Measurements from ENCODE around the gene CDH16.
"Not testable (repeated sequence)": the region's sequence is repeated elsewhere in the genome, so short reads cannot be mapped to it uniquely, and the experiment has no call there.

Gene CDH16

GRCh38 chr16:66946541-66946940 is 27.9 kb upstream of the CDH16 start:
- DNase-seq: no peak

DNA sequence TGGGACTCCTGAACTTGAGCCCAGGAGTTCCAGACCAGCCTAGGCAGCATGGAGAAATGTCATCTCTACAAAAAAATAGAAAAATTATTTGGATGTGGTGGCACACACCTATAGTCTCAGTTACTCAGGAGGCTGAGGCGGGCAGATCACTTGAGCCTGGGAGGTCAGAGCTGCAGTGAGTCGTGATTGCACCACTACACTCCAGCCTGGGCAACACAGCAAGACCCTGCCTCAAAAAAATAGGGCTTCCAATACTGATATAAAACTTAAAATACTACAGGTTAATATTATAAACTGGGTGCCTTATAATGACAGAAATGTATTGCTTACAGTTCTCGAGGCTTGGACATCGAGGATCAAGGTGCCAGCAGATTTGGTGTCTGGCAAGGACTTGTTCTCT is 27.3 kb upstream of the CDH16 start:
- DNase-seq: no peak

DNA sequence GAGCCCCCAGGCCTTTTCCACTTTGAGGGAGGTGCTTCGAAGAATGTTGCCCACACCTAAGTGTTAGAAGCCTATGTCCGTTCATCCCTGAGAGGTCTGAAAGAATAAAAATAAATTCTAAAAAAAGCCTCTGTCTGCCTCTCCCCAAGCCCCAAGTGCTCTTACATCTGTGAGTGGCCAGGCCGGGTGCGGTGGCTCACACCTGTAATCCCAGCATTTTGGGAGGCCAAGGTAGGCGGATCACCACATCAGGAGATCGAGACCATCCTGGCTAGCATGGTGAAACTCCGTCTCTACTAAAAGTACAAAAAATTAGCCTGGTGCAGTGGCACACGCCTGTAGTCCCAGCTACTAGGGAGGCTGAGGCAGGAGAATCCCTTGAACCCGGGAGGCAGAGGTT is 26.3 kb upstream of the CDH16 start:
- DNase-seq: not testable (repeated sequence)

- DNase-seq: no peak
These were observed 25.4 kb upstream of the CDH16 start for GRCh38 chr16:66944054-66944441.

- no peak for DNase-seq
These were observed 24.9 kb upstream of the CDH16 start for GRCh38 chr16:66943426-66944053.

DNA sequence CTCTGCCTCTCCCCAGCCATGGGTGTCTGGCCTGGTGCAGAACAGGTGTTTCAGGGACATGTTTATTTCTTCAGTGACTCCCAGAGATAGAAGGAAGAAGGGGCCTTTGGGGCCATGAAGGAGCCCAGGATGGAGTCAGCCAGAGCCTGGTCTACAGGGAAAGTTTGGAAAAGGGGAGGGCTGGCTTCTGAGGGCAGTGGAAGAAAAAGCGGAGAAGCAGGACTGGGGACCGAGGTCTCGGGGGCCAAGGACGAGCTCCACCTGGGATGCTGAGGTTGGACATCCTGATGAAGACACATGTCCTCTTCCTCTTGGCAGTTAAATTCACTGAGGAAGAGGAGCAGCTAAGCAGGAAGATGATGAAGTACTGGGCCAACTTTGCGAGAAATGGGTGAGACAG is 24.3 kb upstream of the CDH16 start:
- DNase-seq: no peak

GRCh38 chr16:66940236-66940635 is 21.6 kb upstream of the CDH16 start:
- DNase-seq: no peak

GRCh38 chr16:66939366-66939765 is 20.7 kb upstream of the CDH16 start:
- DNase-seq: no peak

- DNase-seq: no peak
These were observed 19.1 kb upstream of the CDH16 start for GRCh38 chr16:66937725-66938337.

DNA sequence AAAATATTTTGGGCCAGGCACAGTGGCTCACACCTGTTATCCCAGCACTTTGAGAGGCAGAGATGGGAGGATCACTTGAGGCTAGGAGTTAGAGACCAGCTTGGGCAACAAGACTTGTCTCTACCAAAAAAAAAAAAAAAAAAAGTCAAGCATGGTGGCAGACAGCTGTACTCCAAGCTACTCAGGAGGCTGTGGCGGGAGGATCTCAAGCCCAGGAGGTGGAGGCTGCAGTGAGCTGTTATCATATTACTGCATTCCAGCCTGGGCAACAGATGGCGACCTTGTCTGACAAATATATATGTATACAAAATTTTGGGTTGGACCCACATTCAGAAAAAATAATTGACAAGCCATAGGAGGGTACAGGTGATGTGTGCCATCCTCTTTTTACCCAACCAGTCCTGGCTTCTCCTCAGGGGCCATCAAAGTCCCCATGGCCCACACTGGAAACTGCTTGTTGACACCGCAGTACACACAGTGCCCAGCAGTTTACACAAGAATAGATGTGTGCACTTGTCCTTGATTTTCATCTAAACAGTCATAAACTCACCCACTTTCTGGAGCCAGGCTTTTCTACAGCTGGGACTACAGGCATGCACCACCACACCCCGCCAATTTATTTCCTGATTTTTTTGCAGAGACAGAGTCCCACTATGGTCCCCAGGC is 18.3 kb upstream of the CDH16 start:
- DNase-seq: no peak

DNA sequence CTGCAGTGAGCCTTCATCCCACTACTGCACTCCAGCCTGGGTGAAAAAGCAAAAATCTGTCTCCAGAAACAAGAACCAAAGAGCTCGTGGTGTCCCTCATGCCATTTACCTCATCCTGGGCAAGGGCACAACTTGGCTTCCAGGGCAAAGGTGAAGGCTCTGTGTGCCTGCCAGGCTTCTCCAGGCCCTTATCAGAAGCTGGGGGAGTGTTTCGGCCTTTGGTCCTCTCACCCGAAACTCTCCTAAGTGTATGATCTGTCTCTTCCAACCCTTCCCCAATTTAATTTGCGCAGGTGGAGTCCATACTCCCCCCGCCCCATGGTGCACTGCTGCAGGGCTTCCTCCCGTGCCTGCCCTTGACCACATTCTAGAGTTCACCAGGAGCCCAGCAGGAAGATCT is 17.8 kb upstream of the CDH16 start:
- DNase-seq: no peak

DNA sequence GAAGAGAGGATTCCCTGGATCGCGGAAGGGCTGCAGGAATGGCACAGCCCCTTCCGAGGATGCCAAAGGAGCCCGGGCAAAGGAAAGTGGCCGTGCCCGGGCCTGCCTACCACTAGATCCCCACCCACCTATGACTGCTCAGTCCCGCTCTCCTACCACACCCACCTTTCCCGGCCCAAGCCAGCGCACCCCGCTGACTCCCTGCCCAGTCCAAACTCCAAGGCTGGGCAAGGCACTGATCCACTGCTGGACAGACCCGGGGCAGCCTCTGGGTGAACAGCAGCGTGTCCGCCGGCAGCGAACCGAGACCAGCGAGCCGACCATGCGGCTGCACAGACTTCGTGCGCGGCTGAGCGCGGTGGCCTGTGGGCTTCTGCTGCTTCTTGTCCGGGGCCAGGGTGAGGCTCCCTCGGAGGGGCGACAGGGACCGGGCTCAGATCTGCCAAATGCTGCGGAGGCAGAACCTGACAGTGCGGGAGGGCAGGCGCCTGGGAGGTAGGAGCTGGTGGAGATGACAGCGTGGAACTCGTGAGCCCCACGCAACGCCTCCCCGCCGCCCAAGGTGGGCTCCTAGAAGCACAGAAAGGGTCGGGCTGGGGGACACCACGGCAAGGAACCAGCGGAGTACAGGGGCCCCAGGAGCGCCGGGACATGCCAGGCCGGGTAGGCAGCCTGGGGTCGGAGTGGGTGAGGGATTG is 16.8 kb upstream of the CDH16 start, which contains the start of gene CES2:
CES2 (plus strand) TSS at position 203 of the 698 bp plus-strand sequence; CDS start at position 323, 120 bp downstream.
- DNase-seq: no peak

DNA sequence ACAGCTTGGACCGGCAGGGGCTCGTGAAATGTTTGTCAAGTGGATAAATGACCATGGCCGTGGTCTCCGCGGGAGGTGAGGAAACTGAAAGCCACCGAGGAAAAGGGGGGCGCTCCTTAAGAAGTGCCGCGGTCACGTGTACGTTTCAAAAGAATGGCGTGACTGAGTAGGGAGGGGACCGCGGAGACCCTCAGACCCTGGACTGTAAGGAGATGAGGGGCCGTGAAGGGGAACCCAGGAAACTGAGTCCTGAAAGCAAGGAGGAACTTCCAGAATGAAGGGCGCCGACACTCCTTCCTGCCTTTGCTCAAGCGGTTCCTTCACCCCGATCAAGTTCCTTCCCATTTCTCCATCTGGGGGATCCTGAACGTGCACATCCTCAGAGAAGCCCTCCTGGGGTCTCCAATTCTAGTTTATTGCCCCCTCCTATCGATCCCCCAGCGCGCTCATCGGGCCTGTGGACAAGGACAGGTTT is 16.2 kb upstream of the CDH16 start:
- not testable (repeated sequence) for DNase-seq

- DNase-seq: peak; percentile 37
These were observed 15.6 kb upstream of the CDH16 start, which contains the start of gene CIAO2B for GRCh38 chr16:66934138-66934838. CIAO2B (minus strand) TSS chr16:66934402; CDS start chr16:66934364, 38 bp downstream.

- no peak for DNase-seq
These were observed 15.1 kb upstream of the CDH16 start for GRCh38 chr16:66933776-66934137.

DNA sequence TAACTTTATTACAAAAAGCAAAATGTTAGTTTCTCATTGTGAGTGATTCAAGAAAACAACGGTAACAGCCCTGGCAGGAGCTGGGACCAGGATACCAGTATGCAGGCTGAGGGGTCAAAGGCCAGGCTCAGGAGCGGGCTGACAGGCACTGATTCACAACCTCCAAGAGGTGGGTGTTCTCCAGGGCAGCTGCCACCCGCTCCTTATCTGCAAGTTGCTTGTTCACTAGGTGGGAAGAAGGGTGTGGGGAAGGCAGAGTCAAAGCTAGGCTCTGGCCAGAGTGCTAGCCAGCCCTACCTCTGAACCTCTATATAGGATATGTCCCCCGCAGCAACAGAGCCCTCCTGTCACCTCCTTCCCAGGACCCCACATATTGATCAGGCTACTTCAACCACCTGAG is 13.4 kb upstream of the CDH16 start:
- DNase-seq: no peak

DNA sequence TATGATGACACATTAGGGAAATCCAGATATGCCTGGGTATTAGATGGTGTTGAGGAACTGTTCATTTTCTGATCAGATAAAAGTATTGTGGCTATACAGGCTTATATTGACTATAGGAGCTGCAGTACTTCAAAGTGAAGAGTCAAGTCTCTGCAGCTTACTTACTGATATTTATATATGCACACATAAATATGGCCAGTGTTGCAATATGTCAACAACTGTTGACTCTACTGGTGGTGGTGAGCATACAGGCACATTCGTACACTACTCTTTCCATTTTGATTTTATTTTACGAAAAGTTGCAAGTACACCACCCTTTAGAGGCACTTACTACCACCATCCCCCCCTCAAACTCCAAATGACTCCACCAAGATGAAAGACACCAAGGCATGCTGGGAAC is 13.0 kb upstream of the CDH16 start:
- no peak for DNase-seq

DNA sequence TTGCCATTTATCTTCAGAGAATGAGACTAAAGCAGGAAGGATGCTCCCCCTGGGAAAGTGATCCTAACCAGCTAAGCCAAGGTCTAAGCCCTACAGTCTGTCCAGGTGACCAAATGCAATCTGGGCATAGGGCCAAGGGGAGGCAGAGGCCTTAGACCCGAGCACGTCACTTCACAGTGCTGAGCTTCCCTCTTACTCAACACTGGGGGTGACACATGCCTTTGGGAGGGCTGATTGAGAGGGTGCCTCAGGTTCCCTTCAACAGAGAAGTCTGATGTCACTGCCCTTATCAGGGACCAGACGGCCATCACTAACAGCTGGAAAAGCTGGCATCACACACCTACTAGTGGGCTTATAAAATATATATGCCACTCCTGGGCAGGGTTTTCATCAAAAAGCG is 11.5 kb upstream of the CDH16 start:
- DNase-seq: no peak

DNA sequence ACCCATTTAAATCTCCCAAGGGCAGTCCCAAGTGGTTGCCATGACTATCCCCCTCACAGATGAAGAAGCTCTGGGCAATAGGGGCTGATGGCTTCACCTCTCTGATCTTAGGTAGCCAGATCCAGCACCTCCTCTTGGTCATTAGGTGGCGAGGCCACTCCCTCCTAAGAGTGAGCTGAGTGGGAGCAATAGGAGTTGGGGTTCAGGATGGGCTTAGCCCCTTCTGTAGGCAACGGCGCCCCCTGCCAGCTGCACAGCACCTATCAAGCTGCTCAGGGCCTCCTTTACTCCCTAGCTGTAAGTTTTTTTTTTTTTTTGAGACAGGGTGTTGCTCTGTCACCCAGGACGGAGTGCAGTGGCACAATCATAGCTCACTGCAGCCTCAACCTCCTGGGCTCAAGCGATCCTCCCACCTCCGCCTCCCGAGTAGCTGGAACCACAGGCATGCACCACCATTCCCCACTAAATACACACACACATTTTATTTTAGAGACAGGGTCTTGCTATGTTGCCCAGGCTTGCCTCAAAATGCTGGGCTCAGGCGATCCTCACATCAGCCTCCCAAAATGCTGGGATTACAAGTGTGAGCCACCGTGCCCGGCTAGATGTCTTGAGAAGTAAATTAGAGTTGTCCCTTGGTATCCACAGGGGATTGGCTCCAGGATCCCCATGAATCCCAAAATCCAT is 10.2 kb upstream of the CDH16 start:
- no peak for DNase-seq

DNA sequence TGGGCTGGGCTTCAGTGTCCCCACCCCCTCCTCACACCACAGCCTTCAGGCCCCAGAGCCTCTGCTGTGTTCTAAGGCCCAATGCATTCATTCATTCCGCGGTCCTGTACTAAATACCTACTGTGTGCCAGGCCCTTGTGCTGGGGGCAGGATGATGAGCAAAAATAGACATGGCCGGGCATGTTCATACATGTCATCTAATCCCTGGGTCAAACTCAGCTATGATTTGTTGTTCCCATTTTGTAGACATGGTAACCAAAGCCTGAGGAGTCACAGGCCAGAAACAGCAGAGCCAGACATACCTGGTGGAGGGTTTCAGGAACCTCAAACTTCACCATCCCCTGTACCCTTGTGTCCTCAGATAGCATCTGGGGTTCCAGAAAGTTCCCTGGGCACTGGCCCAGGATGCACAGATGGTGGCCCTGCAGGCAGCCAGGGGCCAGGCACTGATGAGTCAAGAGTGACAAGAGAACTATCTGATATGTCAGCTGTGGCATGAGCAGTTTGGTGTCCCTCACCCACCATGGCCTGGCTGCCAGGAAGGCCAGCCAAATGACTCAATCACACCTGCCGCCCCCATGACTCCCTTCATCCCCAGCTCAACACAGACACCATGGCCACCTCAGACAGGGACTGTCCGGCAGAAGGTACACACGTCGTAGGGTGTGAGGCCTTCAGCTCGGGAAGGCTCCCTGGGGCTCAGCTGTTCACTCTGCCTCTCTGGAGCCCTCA is 9.4 kb upstream of the CDH16 start:
- no peak for DNase-seq

DNA sequence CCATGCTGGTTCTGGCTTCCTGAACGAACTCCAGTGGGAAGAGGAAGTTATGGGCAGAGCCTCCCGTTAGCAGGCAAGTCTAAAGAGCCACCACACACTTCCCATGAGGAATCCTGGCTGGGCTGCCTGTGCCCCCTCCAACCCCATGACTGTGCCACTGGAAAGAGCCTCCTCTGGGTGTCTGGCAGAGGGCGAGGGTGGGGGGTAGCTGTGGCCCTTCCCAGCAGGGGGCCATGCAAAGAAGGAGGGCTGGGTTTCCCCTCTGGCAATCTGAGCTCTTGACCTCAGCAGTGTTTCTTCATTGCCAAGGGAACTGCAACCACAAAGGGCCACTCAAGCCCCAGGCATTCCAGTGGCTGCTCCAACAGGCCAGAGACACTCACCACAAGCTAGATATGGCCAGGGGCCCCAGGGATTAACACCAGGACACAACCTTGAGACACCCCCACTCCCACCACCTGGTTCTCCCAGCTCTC is 8.3 kb upstream of the CDH16 start:
- no peak for DNase-seq
